ENCODE results near the gene TENM3. TPM values are rescaled to one million over a fixed set of nuclear protein-coding genes. Genes with fewer than 3 reads are reported as not detected.

The TENM3 gene
- total RNA-seq, 2 experiments from 2014 or later, result not detected

DNA sequence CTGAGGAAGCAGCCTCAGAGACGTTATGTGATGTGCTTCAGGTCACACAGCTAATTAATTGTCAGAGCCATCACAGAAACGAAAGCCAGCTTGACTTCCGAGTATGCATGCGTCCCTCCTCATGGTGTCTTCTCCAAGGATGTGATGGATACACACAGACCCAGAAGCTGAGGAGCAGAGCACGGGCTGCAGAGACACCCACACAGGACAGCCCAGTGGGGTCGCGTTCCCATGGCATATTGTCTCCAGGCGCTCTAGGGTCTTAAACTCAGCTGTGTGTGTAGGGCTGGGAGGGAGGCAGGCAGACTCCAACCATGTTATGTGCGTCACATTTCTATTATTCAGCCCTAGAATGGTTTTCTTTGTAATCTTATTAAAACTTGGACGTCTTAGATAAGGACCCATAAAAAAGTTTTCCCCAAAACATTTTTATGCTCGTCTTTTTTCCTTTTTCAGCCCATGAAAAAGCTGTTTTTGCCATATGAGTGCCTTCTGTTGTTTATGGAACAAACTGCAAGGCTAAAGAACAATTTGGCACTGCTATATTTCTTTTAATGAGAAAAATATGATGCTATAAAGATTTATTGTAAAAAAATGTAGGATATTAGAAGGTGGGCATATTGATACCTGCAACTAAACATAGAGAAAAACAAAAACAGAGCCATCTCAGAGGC, 48.5 kb downstream of the TENM3 start:
- H3K9me3 ChIP-seq (ENCODE audit: control insufficient read depth in 1 of 2, insufficient read depth in 1 of 2, low read length in 2 of 2), result peaks cover 0 to 35% of the 10 kb centered on the region in 2 experiments
- intact Hi-C loops (cut with DNase I, micrococcal nuclease), result no loop called here
- TF ChIP-seq, protein P1, sequence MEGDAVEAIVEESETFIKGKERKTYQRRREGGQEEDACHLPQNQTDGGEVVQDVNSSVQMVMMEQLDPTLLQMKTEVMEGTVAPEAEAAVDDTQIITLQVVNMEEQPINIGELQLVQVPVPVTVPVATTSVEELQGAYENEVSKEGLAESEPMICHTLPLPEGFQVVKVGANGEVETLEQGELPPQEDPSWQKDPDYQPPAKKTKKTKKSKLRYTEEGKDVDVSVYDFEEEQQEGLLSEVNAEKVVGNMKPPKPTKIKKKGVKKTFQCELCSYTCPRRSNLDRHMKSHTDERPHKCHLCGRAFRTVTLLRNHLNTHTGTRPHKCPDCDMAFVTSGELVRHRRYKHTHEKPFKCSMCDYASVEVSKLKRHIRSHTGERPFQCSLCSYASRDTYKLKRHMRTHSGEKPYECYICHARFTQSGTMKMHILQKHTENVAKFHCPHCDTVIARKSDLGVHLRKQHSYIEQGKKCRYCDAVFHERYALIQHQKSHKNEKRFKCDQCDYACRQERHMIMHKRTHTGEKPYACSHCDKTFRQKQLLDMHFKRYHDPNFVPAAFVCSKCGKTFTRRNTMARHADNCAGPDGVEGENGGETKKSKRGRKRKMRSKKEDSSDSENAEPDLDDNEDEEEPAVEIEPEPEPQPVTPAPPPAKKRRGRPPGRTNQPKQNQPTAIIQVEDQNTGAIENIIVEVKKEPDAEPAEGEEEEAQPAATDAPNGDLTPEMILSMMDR (IDR thresholded peaks at IDR 0.05), result no peak
- ATAC-seq (ENCODE audit: poor library complexity) (no peak), DNase-seq (no peak)
- H3K27ac Mint-ChIP-seq, result no peak overlapping the region
- H3K4me3 ChIP-seq (ENCODE audit: low read length), result no peak overlapping the region
- no peak overlapping the region for H3K4me3 Mint-ChIP-seq
- POLR2A ChIA-PET, result no interaction called here
- no peaks in the 10 kb centered on the region for H3K36me3 Mint-ChIP-seq (ENCODE audit: low read depth)
- CTCF ChIA-PET, result no interaction called here
- no peaks in the 10 kb centered on the region for H3K27me3 ChIP-seq (ENCODE audit: control insufficient read depth in 1 of 2, insufficient read depth in 2 of 2, low read length in 2 of 2)
- peaks cover 5% of the 10 kb centered on the region for H3K9me3 Mint-ChIP-seq
- no peaks in the 10 kb centered on the region for H3K36me3 ChIP-seq (ENCODE audit: insufficient read depth, low read length)
- no peaks in the 10 kb centered on the region for H3K4me1 ChIP-seq (ENCODE audit: insufficient read depth, low read length)
- no peak overlapping the region for H3K27ac ChIP-seq (ENCODE audit: low read depth in 1 of 2, low read length in 2 of 2)
- no peaks in the 10 kb centered on the region for H3K27me3 Mint-ChIP-seq
- H3K4me1 Mint-ChIP-seq (ENCODE audit: low read depth), result no peaks in the 10 kb centered on the region

DNA sequence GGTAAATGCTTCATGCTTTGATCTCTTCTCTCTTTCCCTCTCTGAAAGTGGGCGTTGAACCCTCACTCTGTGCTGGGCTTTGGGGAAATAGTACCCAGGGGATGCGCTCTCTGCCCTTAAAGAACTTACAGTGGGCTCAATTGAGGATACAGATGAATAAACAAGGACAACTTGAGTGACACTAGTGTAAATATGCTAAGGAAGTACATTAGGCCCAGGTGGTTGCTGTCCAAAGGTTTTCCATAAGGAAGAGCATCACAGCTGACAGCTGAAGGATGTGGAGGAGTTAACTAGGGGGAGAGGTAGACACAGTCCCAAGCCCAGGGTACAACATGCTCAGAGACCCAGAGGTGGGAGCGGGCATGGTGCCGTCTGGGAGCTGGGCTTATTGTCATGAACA, 49.4 kb downstream of the TENM3 start:
- ATAC-seq (ENCODE audit: poor library complexity), result no peak
- Histone ChIP-seq H3K9me3 (ENCODE audit: control insufficient read depth in 1 of 2, insufficient read depth in 1 of 2, low read length in 2 of 2) (peaks cover 0 to 32% of the 10 kb centered on the region in 2 experiments), H3K36me3 (ENCODE audit: insufficient read depth, low read length) (no peaks in the 10 kb centered on the region), H3K4me3 (ENCODE audit: low read length) (no peak overlapping the region), H3K4me1 (ENCODE audit: insufficient read depth, low read length) (no peaks in the 10 kb centered on the region), H3K27ac (ENCODE audit: low read depth in 1 of 2, low read length in 2 of 2) (no peak overlapping the region), H3K27me3 (ENCODE audit: control insufficient read depth in 1 of 2, insufficient read depth in 2 of 2, low read length in 2 of 2) (no peaks in the 10 kb centered on the region)
- Mint-ChIP-seq H3K4me3 (no peak overlapping the region), H3K36me3 (ENCODE audit: low read depth) (no peaks in the 10 kb centered on the region), H3K4me1 (ENCODE audit: low read depth) (no peaks in the 10 kb centered on the region), H3K27ac (no peak overlapping the region), H3K9me3 (peaks cover 5% of the 10 kb centered on the region), H3K27me3 (no peaks in the 10 kb centered on the region)
- DNase-seq, result no peak
- POLR2A ChIA-PET, result interaction anchor here (0.6 kb wide), 1 partner anchor 11 kb away, joined by 3 read pairs; no protein-coding TSS in a partner anchor
- TF ChIP-seq, protein P1 (IDR thresholded peaks at IDR 0.05), result no peak
- CTCF ChIA-PET, result no interaction called here
- intact Hi-C loops (cut with DNase I, micrococcal nuclease), result no loop called here

DNA sequence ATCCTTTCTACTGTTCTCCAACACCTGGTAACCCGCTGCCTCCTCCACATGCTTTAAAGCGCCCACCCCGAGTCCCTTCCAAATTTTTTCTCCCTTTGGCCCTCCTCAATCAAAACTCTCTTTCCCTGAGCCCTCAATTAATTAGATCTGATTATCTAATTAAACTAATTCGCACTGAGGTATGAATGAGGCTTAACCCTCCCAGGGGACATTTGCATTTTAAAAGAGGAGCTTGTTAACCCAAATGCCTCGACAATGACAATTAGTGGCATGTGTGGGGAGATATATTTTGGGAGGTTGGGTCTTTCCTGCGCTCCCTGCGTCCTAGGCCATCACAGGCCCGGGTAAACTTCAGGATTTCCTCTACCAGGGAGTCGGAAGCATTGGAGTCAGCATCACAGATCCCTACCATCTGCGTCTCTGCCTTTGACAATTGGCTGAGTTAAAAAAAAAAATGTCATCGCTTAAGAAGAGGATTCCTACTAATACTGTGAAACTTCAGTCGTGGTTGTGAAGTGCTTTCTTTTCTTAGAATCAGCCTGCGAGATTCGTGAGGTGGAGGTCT, 50.6 kb downstream of the TENM3 start:
- intact Hi-C loops (cut with DNase I, micrococcal nuclease), result no loop called here
- TF ChIP-seq, protein P1 (IDR thresholded peaks at IDR 0.05), result no peak
- no peak for DNase-seq
- Histone ChIP-seq H3K27ac (ENCODE audit: low read depth in 1 of 2, low read length in 2 of 2) (no peak overlapping the region), H3K9me3 (ENCODE audit: control insufficient read depth in 1 of 2, insufficient read depth in 1 of 2, low read length in 2 of 2) (peaks cover 0 to 27% of the 10 kb centered on the region in 2 experiments), H3K36me3 (ENCODE audit: insufficient read depth, low read length) (no peaks in the 10 kb centered on the region), H3K27me3 (ENCODE audit: control insufficient read depth in 1 of 2, insufficient read depth in 2 of 2, low read length in 2 of 2) (no peaks in the 10 kb centered on the region), H3K4me1 (ENCODE audit: insufficient read depth, low read length) (no peaks in the 10 kb centered on the region), H3K4me3 (ENCODE audit: low read length) (no peak overlapping the region)
- ChIA-PET POLR2A (no interaction called here), CTCF (no interaction called here)
- Mint-ChIP-seq H3K27me3 (no peaks in the 10 kb centered on the region), H3K27ac (no peak overlapping the region), H3K4me1 (ENCODE audit: low read depth) (no peaks in the 10 kb centered on the region), H3K36me3 (ENCODE audit: low read depth) (no peaks in the 10 kb centered on the region), H3K4me3 (no peak overlapping the region), H3K9me3 (peaks cover 2% of the 10 kb centered on the region)
- ATAC-seq (ENCODE audit: poor library complexity), result no peak
